ENCODE measurements around the gene CADM1.

GRCh38 chr11:115349335-115350017, 154.7 kb downstream of the CADM1 start:
- no peak for TF ChIP-seq REST (IDR thresholded peaks at IDR 0.05; ENCODE audit: insufficient read depth in 1 of 2, low read depth in 2 of 2, low read length in 2 of 2)
- no peak for TF ChIP-seq SIN3A (IDR thresholded peaks at IDR 0.05; ENCODE audit: borderline replicate concordance, insufficient read depth, low read length)
- TF ChIP-seq POLR2AphosphoS5 (IDR thresholded peaks at IDR 0.05; ENCODE audit: low read depth, low read length): no peak
- TF ChIP-seq TAF1 (IDR thresholded peaks at IDR 0.05; ENCODE audit: borderline replicate concordance, insufficient read depth, low read length): no peak
- no peak for TF ChIP-seq FOXP2 (optimal IDR thresholded peaks at IDR 0.05; ENCODE audit: borderline replicate concordance, extremely low read depth, extremely low read length, insufficient read depth)

Measured in PFSK-1 (cell line).